ENCODE results near the gene CSDE1.

The CSDE1 gene

DNA sequence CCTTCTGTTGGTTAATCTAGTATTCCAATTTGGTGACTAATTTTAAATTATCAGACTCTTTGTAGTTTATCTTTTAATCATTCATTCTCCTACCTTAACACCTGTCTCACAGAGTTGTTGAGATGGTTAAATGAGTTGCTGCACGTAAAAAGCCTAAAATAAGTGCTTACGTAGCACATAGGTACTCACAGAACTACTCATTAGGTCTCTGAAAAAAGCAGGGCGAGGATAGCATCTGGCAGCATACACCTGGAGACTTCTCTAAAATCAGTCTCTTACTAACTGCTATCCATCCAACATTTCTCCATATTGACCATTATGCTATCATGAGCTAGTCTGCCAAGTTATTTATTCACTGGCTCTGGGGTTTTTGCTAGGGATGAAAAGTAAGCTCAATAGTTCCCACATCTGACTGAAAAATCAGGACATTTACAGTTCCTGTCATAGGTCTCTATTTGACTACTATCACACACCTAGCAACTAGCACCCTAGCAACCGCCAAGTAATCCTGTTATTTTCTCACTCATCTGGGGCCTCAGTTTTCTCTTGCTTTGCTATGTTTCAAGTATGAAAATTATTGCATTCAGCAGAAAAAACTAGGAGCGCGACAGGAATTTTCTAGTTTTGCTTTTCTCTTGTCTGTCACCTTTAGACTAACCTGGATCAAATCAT, 11.2 kb downstream of the CSDE1 start:
- no peak for DNase-seq

- DNase-seq, result no peak
These were observed 12.5 kb downstream of the CSDE1 start for GRCh38 chr1:114745291-114745690.

GRCh38 chr1:114741963-114742746, 15.6 kb downstream of the CSDE1 start:
- DNase-seq, result no peak

DNA sequence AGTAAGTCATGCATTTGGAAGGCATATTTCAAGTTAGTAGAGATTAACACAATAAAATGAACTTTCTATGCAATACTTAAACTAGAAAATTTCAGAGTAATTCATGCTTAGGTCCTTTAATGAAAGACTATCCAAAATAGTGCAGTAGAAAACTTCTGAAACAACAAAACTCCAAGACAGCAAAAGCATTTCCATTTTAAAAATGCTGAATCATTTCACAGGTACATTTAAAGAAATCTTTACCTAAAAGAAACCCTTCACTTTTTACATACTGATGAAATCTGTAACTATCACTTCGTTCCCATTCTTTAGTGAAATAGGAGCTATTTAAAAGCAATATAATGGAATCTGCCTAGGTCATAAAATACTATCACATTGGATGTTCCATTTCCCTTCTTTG, 17.5 kb downstream of the CSDE1 start:
- no peak for DNase-seq

DNA sequence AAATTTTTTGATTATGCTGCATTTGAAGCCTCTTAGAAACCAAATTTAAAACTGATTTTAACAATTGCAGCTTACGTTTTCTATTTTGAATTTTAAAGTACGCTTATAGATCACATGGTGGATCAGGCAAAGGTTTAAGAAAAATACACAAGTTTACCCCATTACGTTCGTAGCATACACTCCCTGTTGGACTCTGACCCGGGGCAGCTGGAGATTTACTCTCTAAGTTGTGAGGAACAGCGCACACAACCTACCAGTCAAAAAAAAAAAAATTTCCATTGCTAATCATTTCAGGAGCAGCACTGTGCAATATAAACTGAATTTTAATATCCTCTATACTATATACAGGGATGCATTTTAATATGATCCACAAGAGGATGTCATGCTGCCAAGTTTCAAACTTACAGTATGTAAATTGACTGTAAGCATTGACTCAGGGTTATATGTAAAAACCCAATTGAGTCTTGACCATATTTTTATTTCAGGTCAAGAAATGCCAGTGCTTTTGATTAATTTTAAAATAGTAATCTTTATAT, 20.4 kb downstream of the CSDE1 start:
- DNase-seq, result no peak

DNA sequence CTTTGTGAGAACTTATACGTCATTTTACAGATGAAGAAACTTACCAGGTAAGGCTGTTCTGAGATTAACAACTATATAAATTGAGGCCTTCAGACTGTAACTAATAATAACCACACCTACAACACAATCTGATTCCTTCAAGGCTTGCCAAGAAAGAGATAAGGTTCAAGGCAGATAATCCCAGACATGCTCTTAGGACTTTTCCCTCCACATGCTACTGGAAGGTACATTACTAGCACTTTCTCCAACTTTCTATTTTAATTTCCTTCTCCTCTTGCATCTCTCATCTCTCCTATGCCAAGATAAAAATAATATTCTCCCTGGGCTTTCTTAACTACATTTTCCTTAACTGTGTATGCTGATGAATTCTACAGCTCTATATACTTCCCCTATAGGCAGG, 22.3 kb downstream of the CSDE1 start:
- DNase-seq, result no peak

- DNase-seq, result no peak
These were observed 28.0 kb downstream of the CSDE1 start for GRCh38 chr1:114729782-114730181.

GRCh38 chr1:114728553-114728952, 29.2 kb downstream of the CSDE1 start:
- DNase-seq, result no peak

DNA sequence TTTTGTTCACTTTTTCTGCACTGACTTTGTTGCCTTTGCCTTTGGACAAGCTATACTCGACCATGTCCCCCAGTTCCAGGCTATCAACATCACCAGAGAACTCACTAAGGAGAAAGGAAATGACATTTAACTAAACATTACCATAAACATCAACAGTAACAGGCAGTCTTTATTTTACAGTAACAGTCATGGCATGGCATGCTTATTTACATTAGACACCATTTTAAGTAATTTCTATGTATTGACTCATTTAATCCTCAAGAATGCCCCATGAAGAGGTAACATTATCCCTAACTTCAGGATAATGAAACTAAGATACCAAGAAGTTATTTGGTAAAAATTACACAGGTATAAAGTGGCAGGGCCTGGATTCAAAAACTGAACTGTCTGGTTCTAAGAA, 32.6 kb downstream of the CSDE1 start:
- DNase-seq, result no peak

- DNase-seq, result no peak
These were observed 33.9 kb downstream of the CSDE1 start for GRCh38 chr1:114723915-114724314.

DNA sequence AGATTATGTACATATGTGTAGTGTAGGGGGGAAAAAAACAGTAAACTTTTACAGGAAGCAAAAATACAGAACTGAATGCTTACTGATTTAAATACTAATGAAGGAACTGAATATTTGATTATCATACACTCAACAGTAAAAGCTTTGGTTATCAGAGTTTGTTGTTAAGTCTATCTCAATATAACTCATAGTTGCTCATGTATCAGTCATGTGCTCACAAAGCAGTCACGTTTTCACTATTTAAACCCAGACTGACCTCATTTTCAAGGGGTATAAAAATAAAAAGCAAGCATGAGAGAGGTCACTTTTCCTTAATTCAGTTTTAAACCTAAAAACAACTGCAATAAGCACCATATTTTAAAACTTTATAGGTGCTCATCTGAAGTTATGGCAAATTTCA, 34.3 kb downstream of the CSDE1 start:
- DNase-seq, result no peak

DNA sequence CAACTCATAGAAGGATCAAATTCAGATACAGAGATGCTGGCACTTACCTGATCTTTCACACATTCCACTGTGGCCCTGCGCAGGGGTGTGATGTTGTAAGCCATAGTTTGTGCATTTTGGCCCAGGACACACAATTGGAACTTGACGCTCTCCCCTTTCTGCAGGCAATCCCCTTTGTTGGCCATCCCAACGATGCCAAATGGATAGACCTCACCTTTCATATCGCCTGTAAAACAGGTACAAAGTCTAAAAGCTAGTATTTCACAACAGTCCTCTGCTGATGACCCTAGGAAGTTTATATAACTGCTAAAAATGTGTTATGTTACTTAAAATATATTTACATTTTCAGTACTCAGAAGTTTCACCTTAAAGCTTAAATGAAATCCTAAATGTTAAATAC, 37.3 kb downstream of the CSDE1 start:
- no peak for DNase-seq

DNA sequence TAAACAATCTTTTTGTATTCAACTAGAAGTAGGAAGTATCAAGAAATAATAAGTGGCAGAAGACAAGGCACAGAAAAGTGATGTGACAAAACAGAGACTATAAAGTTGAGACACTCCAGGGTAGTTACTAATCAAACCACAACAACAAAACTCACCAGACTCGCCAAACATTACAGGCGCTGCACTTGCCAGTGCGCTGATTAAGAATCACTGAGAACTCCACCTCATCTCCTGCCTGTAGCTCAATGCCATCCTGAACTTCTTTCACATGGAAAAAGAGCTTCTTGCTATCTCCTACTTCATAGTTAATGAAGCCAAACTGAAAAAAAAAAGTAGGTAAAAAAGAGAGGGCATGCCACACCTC, 38.4 kb downstream of the CSDE1 start:
- no peak for DNase-seq

DNA sequence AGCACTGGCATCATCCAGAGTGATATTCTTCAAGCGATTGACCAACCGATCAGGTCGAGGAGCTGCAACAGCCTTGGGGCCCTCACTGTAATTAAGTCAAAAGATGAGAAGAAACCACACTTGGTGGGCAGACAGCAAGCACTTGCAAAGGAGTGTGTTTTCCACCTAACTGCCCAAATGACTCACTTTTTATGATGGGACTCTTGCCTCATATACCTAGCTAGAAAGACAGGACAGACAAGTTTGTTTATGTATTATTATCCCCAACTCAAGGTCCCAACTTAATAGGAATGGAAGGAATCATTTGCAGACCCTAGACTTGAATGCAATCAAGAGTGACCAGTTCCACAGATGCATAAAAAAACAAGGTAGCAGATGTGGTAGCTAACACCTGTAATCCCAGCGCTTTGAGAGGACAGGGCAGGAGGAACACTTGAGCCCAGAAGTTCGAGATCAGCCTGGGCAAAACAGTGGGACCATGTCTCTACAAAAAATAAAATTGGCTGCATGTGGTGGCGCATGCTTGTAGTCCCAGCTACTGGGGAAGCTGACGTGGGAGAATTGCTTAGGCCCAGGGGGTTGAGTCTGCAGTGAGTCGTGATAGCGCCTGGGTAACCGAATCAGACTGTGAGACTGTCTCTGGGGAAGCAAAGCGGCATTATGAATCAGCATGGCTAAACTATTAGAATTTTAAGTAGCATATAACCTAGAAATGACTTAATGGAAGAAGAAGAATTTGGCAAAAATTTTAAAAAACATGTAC, 38.9 kb downstream of the CSDE1 start:
- no peak for DNase-seq

DNA sequence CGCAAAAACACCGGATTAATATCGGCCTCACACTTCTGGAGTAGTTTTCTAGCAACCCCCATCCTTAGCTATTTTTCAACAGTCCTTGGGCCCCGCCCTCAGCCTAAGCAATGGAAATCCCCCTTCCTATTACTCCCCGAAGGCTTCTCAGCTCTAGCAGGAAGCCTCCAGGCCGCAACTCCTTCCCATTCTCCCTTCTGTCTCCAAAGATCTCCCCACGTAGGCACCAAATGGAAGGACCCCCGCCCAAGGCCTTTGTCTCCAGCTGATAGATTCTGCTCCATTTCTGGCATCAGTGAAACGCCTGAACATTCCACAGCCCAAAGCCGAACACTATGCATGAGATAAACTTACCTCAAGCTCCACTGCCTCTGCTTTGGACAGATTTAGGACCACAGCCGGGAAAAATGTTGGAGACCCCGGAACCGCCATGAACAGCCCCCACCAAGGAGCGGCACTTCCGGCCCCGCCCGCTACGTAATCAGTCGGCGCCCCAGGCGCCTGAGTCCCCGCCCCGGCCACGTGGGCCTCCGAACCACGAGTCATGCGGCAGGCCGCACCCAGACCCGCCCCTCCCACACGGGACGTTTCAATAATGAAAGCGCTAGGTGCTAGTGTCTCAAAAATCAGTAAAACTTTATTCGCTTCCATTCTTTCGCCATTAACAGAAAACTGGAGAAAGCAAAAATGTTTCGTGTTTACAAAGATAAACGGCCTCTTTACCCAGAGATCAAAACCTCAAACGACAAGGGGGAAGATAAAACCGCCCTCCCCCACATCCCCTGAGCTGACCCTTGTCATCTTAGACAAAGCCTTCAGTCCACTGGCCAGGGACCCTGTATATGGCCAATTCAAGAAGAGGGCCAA, 41.2 kb downstream of the CSDE1 start, which contains the start of gene NRAS:
Gene NRAS (minus strand): TSS at position 468 of the 867 bp plus-strand sequence. CDS start 611 bp downstream, outside the sequence.
- DNase-seq, result peak; percentile 91

DNA sequence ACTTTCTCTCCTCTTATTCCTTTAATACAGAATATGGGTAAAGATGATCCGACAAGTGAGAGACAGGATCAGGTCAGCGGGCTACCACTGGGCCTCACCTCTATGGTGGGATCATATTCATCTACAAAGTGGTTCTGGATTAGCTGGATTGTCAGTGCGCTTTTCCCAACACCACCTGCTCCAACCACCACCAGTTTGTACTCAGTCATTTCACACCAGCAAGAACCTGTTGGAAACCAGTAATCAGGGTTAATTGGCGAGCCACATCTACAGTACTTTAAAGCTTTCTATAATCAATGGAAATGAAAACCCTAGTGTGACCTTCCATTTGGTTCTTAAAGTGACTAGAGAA, 41.9 kb downstream of the CSDE1 start:
- no peak for DNase-seq

GRCh38 chr1:114712977-114713376, 44.8 kb downstream of the CSDE1 start:
- no peak for DNase-seq

GRCh38 chr1:114710360-114710759, 47.4 kb downstream of the CSDE1 start:
- no peak for DNase-seq

- no peak for DNase-seq
These were observed 50.2 kb downstream of the CSDE1 start for GRCh38 chr1:114707604-114708003.

DNA sequence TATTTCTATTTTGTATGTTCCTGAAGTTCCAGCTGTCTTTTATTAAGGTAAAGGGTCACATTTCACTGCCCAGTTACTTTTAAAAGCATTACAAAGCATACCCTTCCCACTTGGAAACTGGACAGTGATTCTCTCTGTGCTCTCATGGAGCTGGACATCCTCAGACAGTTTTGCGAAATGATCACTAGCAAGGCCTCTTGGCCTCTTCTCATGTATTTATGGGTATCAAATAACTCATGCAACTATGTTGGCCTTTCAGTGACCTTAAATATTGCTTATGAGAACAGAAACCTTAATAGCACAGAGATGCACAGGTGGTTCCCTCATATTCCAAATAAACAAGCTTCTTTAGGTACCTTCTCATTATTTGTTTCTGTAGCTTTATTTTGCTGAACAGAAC, 54.5 kb downstream of the CSDE1 start:
- DNase-seq, result no peak

- DNase-seq, result no peak
These were observed 55.0 kb downstream of the CSDE1 start for GRCh38 chr1:114702737-114703136.

DNA sequence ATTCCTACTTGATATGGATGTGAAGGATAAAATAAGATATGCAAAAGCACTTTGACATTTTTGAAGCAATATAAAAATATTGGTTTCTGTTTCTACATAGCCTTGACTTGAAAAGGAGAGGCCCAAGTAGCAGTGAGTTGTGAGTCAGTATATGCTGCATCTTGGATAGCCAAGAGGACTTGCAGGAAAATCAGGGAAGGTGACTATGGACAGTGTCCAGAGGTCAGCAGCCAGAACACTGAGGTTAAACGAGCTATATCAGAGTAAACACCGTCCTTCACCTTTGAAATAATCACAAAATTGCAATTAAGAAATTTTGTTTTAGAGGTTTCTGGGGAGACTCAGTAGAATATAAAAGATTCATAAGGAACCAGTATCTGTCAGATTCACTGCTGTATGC, 55.9 kb downstream of the CSDE1 start:
- no peak for DNase-seq
